DMS79 (cell line): Measurements from ENCODE around the gene UVRAG.
"Not testable (repeated sequence)": the region's sequence is repeated elsewhere in the genome, so short reads cannot be mapped to it uniquely, and the experiment has no call there.

ENCODE experiments used
- DNase-seq: peaks from one replicate; lab custom pipeline; 2025; lab: John Stamatoyannopoulos, UW

The UVRAG gene

GRCh38 chr11:75845324-75845723 lies 30.3 kb downstream of the UVRAG start:
- DNase-seq = no peak

GRCh38 chr11:75849894-75850293 lies 34.9 kb downstream of the UVRAG start:
- DNase-seq = no peak

DNA sequence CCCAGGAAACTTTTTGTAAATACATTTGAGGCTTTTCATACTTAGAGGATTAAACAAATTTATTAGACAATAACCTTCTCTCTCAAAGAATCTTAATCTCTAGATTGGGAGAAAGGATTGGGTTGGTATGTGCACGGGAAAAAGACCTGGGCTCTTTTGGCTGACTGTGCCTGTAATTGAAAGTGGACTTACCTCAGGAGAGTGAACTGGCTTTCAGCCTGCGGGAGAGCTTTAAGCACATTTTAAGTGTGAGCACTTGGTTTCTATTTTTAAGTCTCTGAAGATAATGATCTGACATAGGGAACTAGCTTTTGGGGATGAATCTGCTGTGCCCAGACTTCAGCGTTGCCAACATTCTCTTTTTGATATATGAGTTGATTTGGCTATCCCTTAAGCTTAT lies 35.8 kb downstream of the UVRAG start:
- DNase-seq = peak; percentile 33

GRCh38 chr11:75851203-75851602 lies 36.2 kb downstream of the UVRAG start:
- DNase-seq = no peak

- DNase-seq = no peak
These were observed 37.5 kb downstream of the UVRAG start for GRCh38 chr11:75852406-75853017.

- not testable (repeated sequence) for DNase-seq
These were observed 38.6 kb downstream of the UVRAG start for GRCh38 chr11:75853563-75853962.

DNA sequence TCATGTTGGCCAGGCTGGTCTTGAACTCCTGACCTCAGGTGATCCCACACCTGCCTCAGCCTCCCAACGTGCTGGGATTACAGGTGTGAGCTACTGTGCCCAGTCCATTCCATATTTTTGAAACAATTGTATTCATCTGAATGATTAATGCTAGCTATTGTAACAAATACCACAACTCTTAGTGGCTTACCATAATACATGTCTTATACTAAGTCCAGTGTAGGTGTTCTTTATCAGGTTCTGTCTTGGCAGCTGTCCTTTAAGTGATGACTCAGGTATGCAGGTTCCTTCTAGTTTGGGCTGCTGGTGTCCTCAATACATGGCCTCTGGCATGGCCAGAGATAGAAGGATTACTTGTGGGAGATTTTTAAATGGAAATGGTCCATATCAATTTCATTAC lies 39.0 kb downstream of the UVRAG start:
- no peak for DNase-seq

DNA sequence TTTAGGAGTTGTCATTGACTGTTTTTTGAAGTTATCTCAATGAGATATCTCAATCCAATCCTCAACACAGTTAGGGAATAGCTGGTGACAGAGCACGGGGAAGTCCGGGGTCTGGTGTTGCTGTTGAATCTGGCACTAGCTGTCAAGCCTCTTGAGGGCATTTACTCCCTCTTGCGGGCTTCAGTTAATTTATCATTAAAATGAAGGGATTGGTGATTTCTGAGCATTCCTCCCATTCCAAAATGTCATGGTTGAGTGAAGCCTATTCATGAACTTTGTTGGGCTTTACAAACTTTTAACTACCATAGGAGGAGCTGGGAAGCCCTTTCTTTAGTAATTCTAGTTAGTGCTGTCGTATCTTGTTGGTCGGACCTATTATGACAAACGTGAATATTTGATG lies 40.2 kb downstream of the UVRAG start:
- no peak for DNase-seq

- no peak for DNase-seq
These were observed 41.9 kb downstream of the UVRAG start for GRCh38 chr11:75856912-75857311.

GRCh38 chr11:75858042-75858441 lies 43.0 kb downstream of the UVRAG start:
- no peak for DNase-seq

- no peak for DNase-seq
These were observed 43.6 kb downstream of the UVRAG start for GRCh38 chr11:75858613-75859012.

- no peak for DNase-seq
These were observed 44.6 kb downstream of the UVRAG start for GRCh38 chr11:75859614-75860013.

DNA sequence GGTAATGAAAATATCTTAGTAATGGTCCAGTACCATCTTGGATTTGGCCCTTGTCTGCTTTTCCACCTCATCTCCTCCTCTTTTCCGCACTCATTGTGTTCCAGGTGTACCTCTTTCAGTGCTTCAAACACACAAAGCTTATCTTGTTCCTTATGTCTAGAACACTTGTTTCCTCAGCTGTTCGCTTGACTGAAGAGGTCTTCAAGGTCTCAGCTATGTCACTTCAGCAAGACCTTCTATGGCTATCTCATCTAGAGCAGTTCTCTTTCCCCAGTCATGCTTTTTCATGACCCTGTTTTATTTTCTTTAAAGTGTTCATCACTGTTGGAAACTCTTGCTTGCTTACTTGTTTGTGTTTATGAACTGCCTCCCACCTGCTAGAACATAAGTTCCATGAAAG lies 47.4 kb downstream of the UVRAG start:
- DNase-seq = no peak

DNA sequence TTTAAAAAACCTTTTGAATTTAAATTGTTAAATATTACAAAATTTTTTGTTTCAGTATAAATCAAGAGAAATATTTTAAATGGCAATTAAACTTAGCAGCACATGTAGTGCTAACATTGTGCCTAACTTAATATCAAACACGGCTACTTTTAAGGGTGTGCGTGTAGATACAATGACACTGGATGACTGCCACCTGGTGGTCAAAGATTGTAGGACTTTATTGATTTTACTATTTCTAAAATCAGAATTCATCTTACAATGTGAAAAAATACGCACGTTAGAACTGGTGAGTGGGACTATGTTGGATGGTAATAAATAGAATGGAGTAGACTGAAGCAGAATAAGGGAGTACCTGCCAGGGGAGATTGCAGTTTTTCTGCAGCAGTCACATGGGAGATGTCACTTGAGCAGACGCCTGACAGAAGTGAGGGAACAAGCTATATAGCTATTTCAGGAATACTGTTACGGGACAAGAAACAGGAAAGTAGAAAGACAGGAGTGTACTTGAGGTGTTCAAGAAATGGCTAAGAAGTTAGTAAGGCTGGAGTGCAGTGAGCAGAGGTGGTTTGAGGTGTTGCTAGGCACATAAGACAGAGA lies 52.9 kb downstream of the UVRAG start:
- peak; percentile 2 for DNase-seq

DNA sequence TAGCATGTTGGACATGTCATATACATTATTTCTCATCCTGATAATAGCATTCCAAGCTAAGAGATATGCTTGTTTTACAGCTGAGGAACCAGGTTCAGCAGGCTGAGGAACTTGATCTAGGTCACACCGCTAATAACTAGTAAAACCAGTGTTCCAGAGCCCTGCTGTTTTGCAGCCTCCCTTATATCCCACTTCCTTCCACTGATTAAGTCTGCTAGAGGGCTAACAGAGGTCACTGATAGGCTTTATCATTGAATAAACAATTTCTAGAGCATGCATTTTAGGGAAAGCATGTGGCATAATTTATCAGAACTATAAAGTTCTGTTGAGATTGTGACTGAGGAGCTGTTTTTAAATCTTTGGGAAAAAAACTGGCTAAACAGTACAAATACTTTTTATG lies 54.0 kb downstream of the UVRAG start:
- no peak for DNase-seq

DNA sequence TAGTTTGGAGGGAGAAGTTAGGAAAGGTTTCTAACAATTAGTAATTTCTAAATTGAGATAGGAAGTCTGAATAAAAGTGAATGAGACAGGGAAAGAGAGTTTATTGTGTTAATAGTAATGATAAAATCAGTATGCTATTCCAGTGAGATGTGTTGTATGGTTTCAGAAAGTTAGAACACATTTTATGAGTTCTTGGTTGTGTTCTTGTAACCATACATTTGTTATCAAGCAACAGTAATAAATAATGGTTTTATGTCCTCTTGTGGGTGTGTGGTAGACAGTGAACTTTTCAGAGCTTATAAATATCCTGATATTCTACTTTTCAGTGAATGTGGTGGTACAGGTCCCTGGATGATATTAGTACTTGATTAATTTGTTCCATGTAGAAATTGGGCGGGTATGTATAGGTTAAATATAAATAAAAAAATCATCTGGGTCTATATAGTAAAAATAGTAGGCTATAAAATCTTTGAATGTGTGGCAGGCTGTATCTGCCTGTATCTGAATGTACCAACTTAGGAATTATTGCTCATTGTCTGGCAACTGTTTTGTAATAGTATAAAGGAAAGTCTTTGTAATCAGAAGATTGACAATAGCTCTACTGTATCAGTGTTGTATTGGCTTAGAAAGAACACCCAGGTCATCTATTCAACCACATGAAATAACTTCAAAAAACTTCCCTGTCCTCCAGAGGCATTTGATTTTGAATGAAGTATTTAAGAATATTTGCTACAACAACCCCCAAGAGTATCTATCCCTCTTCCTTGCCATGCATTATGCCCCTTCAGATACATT lies 54.8 kb downstream of the UVRAG start:
- no peak for DNase-seq

- no peak for DNase-seq
These were observed 57.9 kb downstream of the UVRAG start for GRCh38 chr11:75872887-75873416.

DNA sequence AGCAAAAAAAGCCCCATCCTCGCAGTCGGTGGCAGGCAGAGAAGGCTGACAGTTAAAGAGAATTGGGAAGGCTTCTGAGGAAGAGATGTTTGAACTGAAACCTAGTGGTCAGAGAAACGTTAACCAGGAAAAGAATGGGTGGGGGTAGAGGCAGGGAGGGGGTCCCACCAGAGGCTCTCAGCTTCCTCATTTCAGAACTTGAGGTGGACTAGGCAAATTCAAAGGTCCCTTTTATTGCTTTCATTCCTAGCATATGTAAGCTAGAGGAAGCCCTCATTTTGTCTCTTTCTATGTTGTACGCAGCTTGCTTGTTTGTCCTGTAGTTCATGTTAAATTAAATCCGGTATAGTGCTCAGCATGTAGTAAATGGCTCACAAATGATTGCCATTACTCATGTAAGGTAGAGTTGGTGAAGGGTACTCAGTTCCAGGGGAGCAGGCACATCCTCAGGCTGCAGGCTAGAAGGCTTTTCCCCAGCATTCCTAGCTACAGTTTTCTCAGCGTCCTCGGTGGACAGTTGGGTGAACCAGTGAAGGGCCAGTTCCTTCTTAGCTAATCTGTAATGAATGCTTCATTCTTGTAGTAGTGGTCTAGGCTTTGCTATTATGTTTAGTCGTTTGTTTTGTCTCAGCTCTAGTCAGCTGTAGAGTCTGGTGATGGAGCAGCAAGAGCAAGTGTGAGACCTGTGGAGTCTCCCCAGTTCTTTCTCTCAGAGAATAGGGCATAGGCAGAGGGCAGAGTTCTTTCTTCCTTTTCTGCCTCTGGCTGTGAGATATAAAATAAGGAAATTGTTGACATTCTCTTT lies 58.6 kb downstream of the UVRAG start:
- no peak for DNase-seq

- no peak for DNase-seq
These were observed 59.8 kb downstream of the UVRAG start for GRCh38 chr11:75874684-75875341.

DNA sequence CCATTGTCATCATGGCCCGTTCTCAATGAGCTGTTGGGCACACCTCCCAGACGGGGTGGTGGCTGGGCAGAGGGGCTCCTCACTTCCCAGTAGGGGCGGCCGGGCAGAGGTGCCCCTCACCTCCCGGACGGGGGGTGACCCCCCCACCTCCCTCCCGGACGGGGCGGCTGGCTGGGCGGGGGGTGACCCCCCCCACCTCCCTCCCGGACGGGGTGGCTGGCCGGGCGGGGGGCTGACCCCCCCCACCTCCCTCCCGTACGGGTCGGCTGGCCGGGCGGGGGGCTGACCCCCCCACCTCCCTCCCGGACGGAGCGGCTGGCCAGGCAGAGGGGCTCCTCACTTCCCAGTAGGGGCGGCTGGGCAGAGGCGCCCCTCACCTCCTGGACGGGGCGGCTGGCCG lies 62.3 kb downstream of the UVRAG start:
- DNase-seq = not testable (repeated sequence)

DNA sequence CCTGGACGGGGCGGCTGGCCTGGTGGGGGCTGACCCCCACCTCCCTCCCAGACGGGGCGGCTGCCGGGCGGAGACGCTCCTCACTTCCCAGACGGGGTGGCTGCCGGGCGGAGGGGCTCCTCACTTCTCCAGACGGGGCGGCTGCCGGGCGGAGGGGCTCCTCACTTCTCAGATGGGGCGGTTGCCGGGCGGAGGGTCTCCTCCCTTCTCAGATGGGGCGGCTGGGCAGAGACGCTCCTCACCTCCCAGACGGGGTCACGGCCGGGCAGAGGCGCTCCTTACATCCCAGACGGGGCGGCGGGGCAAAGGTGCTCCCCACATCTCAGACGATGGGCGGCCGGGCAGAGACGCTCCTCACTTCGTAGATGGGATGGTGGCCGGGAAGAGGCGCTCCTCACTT lies 62.9 kb downstream of the UVRAG start:
- DNase-seq = not testable (repeated sequence)

- no peak for DNase-seq
These were observed 63.9 kb downstream of the UVRAG start for GRCh38 chr11:75878933-75879332.
